T-helper 2 cell treated with Interferon-gamma antibody and Interleukin-4, amounts not matched to agents 5 μg/mL and 100 μg/mL, for 36 hours (primary cell): Measurements from ENCODE around the gene ENTPD5.
"Not testable (repeated sequence)": the region's sequence is repeated elsewhere in the genome, so short reads cannot be mapped to it uniquely, and the experiment has no call there.

Experiments
- DNase-seq: peaks from one replicate; pipeline ENCODE4 v3.0.0; 2021; ENCODE audit warnings: low spot score
- H3K27ac Mint-ChIP-seq: one replicate; pipeline ENCODE4 v1.8.0; 2021; ENCODE audit warnings: mild to moderate bottlenecking, mixed read lengths
- H3K27me3 Mint-ChIP-seq: one replicate; pipeline ENCODE4 v1.8.0; 2021; ENCODE audit warnings: low read depth, mixed read lengths
- H3K36me3 Mint-ChIP-seq: one replicate; pipeline ENCODE4 v1.8.0; 2021; ENCODE audit warnings: low read depth, mixed read lengths
- H3K4me1 Mint-ChIP-seq: one replicate; pipeline ENCODE4 v1.8.0; 2021; ENCODE audit warnings: low read depth, mixed read lengths
- H3K4me3 Mint-ChIP-seq: one replicate; pipeline ENCODE4 v1.8.0; 2022; ENCODE audit warnings: mild to moderate bottlenecking, moderate library complexity, mixed read lengths
- H3K9me3 Mint-ChIP-seq: one replicate; pipeline ENCODE4 v1.8.0; 2021; ENCODE audit warnings: mixed read lengths

The ENTPD5 gene

GRCh38 chr14:73991092-73991491 is 28.0 kb downstream of the ENTPD5 start:
- H3K36me3 Mint-ChIP-seq, result peaks cover 4% of the 10 kb centered on the region
- no peaks in the 10 kb centered on the region for H3K4me1 Mint-ChIP-seq
- DNase-seq, result no peak
- H3K27ac Mint-ChIP-seq, result no peak overlapping the region
- H3K27me3 Mint-ChIP-seq, result no peaks in the 10 kb centered on the region
- H3K4me3 Mint-ChIP-seq, result no peak overlapping the region
- H3K9me3 Mint-ChIP-seq, result no peaks in the 10 kb centered on the region

GRCh38 chr14:73988656-73989055 is 30.4 kb downstream of the ENTPD5 start:
- not testable (repeated sequence) for H3K9me3 Mint-ChIP-seq, H3K27ac Mint-ChIP-seq, H3K27me3 Mint-ChIP-seq, H3K4me1 Mint-ChIP-seq, H3K4me3 Mint-ChIP-seq, DNase-seq
- peaks cover 11% of the 10 kb centered on the region for H3K36me3 Mint-ChIP-seq

GRCh38 chr14:73988065-73988464 is 31.0 kb downstream of the ENTPD5 start:
- no peak overlapping the region for H3K27ac Mint-ChIP-seq
- H3K27me3 Mint-ChIP-seq, result no peaks in the 10 kb centered on the region
- no peak overlapping the region for H3K4me3 Mint-ChIP-seq
- no peaks in the 10 kb centered on the region for H3K4me1 Mint-ChIP-seq
- H3K36me3 Mint-ChIP-seq, result peaks cover 11% of the 10 kb centered on the region
- H3K9me3 Mint-ChIP-seq, result no peaks in the 10 kb centered on the region
- no peak for DNase-seq

GRCh38 chr14:73977896-73978295 is 41.2 kb downstream of the ENTPD5 start:
- Mint-ChIP-seq H3K4me3 (no peak overlapping the region), H3K9me3 (no peaks in the 10 kb centered on the region), H3K27ac (no peak overlapping the region), H3K27me3 (no peaks in the 10 kb centered on the region), H3K4me1 (no peaks in the 10 kb centered on the region), H3K36me3 (peaks cover 4% of the 10 kb centered on the region)
- DNase-seq, result no peak

GRCh38 chr14:73976125-73976524 is 43.0 kb downstream of the ENTPD5 start:
- Mint-ChIP-seq H3K36me3 (peaks cover 5% of the 10 kb centered on the region), H3K27me3 (no peaks in the 10 kb centered on the region), H3K4me1 (no peaks in the 10 kb centered on the region), H3K4me3 (no peak overlapping the region), H3K27ac (no peak overlapping the region), H3K9me3 (no peaks in the 10 kb centered on the region)
- DNase-seq, result no peak

GRCh38 chr14:73973497-73973896 is 45.6 kb downstream of the ENTPD5 start:
- H3K27ac Mint-ChIP-seq, result no peak overlapping the region
- DNase-seq, result no peak
- no peaks in the 10 kb centered on the region for H3K4me1 Mint-ChIP-seq
- H3K27me3 Mint-ChIP-seq, result no peaks in the 10 kb centered on the region
- H3K36me3 Mint-ChIP-seq, result peaks cover 6% of the 10 kb centered on the region
- no peak overlapping the region for H3K4me3 Mint-ChIP-seq
- H3K9me3 Mint-ChIP-seq, result no peaks in the 10 kb centered on the region

- H3K27ac Mint-ChIP-seq, result no peak overlapping the region
Measured at GRCh38 chr14:73968885-73969284, 50.2 kb downstream of the ENTPD5 start.

GRCh38 chr14:73965216-73965615 is 53.9 kb downstream of the ENTPD5 start:
- no peaks in the 10 kb centered on the region for H3K4me1 Mint-ChIP-seq
- no peak overlapping the region for H3K4me3 Mint-ChIP-seq
- no peak overlapping the region for H3K27ac Mint-ChIP-seq
- no peaks in the 10 kb centered on the region for H3K27me3 Mint-ChIP-seq
- no peak for DNase-seq
- peaks cover 23% of the 10 kb centered on the region for H3K36me3 Mint-ChIP-seq
- H3K9me3 Mint-ChIP-seq, result no peaks in the 10 kb centered on the region

More at GRCh38 chr14:73968885-73969284, 50.2 kb downstream of the ENTPD5 start:
- DNase-seq, result no peak
- no peak overlapping the region for H3K4me3 Mint-ChIP-seq
- H3K36me3 Mint-ChIP-seq, result peaks cover 6% of the 10 kb centered on the region
- no peaks in the 10 kb centered on the region for H3K27me3 Mint-ChIP-seq
- no peaks in the 10 kb centered on the region for H3K4me1 Mint-ChIP-seq
- H3K9me3 Mint-ChIP-seq, result no peaks in the 10 kb centered on the region

- H3K4me3 Mint-ChIP-seq, result no peak overlapping the region
- H3K27me3 Mint-ChIP-seq, result no peaks in the 10 kb centered on the region
- peaks cover 30% of the 10 kb centered on the region for H3K36me3 Mint-ChIP-seq
- no peaks in the 10 kb centered on the region for H3K4me1 Mint-ChIP-seq
- no peak for DNase-seq
- no peaks in the 10 kb centered on the region for H3K9me3 Mint-ChIP-seq
- H3K27ac Mint-ChIP-seq, result no peak overlapping the region
Measured at GRCh38 chr14:73961192-73961591, 57.9 kb downstream of the ENTPD5 start.

- no peak for DNase-seq
- Mint-ChIP-seq H3K4me3 (no peak overlapping the region), H3K4me1 (no peaks in the 10 kb centered on the region), H3K9me3 (no peaks in the 10 kb centered on the region), H3K27me3 (no peaks in the 10 kb centered on the region), H3K27ac (no peak overlapping the region), H3K36me3 (peaks cover 32% of the 10 kb centered on the region)
Measured at GRCh38 chr14:73958591-73958990, 60.5 kb downstream of the ENTPD5 start.

- Mint-ChIP-seq H3K4me1 (peaks cover 11% of the 10 kb centered on the region), H3K27ac (no peak overlapping the region), H3K36me3 (peaks cover 20% of the 10 kb centered on the region), H3K27me3 (no peaks in the 10 kb centered on the region), H3K4me3 (no peak overlapping the region), H3K9me3 (no peaks in the 10 kb centered on the region)
- DNase-seq, result no peak
Measured at GRCh38 chr14:73955674-73956073, 63.4 kb downstream of the ENTPD5 start.

GRCh38 chr14:73953731-73954130 is 65.4 kb downstream of the ENTPD5 start:
- H3K36me3 Mint-ChIP-seq, result peaks cover 13% of the 10 kb centered on the region
- H3K27me3 Mint-ChIP-seq, result no peaks in the 10 kb centered on the region
- DNase-seq, result no peak
- H3K4me1 Mint-ChIP-seq, result peaks cover 14% of the 10 kb centered on the region
- no peaks in the 10 kb centered on the region for H3K9me3 Mint-ChIP-seq
- H3K27ac Mint-ChIP-seq, result peak overlapping the region; percentile 32
- H3K4me3 Mint-ChIP-seq, result no peak overlapping the region

- H3K27ac Mint-ChIP-seq, result peak within 1 kb of the TSS; percentile 95
- no peaks in the 10 kb centered on the region for H3K27me3 Mint-ChIP-seq
- H3K4me1 Mint-ChIP-seq, result peaks cover 14% of the 10 kb centered on the region
- peak within 1 kb of the TSS; percentile 99 for H3K4me3 Mint-ChIP-seq
- H3K9me3 Mint-ChIP-seq, result no peaks in the 10 kb centered on the region
- peak; percentile 94 for DNase-seq
- peaks cover 3% of the 10 kb centered on the region for H3K36me3 Mint-ChIP-seq
Measured at GRCh38 chr14:73949752-73950734, 69.0 kb downstream of the ENTPD5 start, which contains the start of the genes COQ6 and FAM161B. Gene COQ6 (plus strand): TSS chr14:73950302. CDS start chr14:73950333, 31 bp downstream. Gene FAM161B (minus strand): TSS chr14:73950094. CDS start chr14:73950026, 68 bp downstream.

- Mint-ChIP-seq H3K9me3 (no peaks in the 10 kb centered on the region), H3K4me1 (peaks cover 4% of the 10 kb centered on the region), H3K27me3 (no peaks in the 10 kb centered on the region), H3K4me3 (no peak overlapping the region), H3K36me3 (no peaks in the 10 kb centered on the region), H3K27ac (no peak overlapping the region)
- no peak for DNase-seq
Measured at GRCh38 chr14:73945159-73945670, 73.9 kb downstream of the ENTPD5 start.
